ENCODE data around the gene TXNRD2.

Gene TXNRD2

GRCh38 chr22:19867617-19868016 is 74.0 kb downstream of the TXNRD2 start:
- no peak overlapping the region for H3K27ac ChIP-seq
- TF ChIP-seq, protein P1, sequence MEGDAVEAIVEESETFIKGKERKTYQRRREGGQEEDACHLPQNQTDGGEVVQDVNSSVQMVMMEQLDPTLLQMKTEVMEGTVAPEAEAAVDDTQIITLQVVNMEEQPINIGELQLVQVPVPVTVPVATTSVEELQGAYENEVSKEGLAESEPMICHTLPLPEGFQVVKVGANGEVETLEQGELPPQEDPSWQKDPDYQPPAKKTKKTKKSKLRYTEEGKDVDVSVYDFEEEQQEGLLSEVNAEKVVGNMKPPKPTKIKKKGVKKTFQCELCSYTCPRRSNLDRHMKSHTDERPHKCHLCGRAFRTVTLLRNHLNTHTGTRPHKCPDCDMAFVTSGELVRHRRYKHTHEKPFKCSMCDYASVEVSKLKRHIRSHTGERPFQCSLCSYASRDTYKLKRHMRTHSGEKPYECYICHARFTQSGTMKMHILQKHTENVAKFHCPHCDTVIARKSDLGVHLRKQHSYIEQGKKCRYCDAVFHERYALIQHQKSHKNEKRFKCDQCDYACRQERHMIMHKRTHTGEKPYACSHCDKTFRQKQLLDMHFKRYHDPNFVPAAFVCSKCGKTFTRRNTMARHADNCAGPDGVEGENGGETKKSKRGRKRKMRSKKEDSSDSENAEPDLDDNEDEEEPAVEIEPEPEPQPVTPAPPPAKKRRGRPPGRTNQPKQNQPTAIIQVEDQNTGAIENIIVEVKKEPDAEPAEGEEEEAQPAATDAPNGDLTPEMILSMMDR (conservative IDR thresholded peaks at IDR 0.05): no peak
- no peak for TF ChIP-seq ZFX (IDR thresholded peaks at IDR 0.05)

DNA sequence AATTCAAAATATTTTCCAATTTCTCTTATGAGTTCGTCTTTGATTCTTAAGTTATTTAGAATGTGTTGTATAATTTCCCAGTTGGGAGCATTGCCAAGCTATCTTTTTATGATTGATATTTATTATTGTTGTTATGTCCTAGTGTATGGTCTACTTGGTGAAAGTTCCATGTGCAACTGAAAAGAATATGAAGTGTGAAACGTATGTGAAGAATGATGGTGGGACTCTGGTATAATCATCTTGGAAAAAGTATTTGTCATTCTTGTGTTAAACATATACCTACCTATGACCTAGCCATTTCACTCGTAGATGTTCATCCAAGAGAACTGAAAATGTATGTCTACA is 75.0 kb downstream of the TXNRD2 start:
- no peak overlapping the region for H3K27ac ChIP-seq
- TF ChIP-seq ZFX (IDR thresholded peaks at IDR 0.05): no peak
- TF ChIP-seq, protein P1 (conservative IDR thresholded peaks at IDR 0.05): no peak

DNA sequence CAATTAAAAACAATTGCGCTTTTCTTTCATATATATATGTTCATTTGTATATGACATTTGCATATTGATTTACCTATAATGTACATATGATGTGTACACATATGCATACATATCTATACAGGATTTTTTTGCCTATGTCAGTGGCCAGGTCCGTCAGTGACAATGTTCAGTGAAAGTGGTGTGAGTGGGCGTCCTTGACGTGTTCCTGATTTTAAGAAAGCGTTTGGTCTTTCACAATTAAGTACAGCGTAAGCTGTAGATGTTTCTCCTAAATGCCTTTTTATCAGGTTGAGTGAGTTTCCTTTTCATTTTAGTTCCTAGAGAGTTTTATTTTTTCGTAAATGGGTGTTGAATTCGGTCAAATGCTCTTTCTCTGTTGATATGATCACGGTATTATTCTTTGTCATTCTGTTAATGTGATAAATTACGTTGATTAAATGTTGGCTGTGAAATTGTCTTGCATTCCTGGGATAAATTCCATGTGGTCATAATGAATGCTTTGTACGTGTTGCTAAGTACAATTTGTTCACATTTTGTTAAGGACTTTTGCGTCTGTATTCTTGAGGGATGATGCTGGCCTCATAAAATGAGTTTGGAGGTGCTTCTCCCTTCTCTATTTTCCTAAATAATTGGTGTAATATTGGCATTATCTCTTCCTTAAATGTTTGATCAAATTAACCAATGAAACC is 76.3 kb downstream of the TXNRD2 start:
- no peak for TF ChIP-seq ZFX (IDR thresholded peaks at IDR 0.05)
- TF ChIP-seq, protein P1 (conservative IDR thresholded peaks at IDR 0.05): no peak
- no peak overlapping the region for H3K27ac ChIP-seq

- TF ChIP-seq ZFX (IDR thresholded peaks at IDR 0.05): no peak
- TF ChIP-seq, protein P1 (conservative IDR thresholded peaks at IDR 0.05): no peak
- H3K27ac ChIP-seq: no peak overlapping the region
These were observed 77.0 kb downstream of the TXNRD2 start for GRCh38 chr22:19864538-19865106.

- TF ChIP-seq, protein P1 (conservative IDR thresholded peaks at IDR 0.05): no peak
- TF ChIP-seq ZFX (IDR thresholded peaks at IDR 0.05): no peak
- H3K27ac ChIP-seq: no peak overlapping the region
These were observed 78.0 kb downstream of the TXNRD2 start for GRCh38 chr22:19863571-19863970.

DNA sequence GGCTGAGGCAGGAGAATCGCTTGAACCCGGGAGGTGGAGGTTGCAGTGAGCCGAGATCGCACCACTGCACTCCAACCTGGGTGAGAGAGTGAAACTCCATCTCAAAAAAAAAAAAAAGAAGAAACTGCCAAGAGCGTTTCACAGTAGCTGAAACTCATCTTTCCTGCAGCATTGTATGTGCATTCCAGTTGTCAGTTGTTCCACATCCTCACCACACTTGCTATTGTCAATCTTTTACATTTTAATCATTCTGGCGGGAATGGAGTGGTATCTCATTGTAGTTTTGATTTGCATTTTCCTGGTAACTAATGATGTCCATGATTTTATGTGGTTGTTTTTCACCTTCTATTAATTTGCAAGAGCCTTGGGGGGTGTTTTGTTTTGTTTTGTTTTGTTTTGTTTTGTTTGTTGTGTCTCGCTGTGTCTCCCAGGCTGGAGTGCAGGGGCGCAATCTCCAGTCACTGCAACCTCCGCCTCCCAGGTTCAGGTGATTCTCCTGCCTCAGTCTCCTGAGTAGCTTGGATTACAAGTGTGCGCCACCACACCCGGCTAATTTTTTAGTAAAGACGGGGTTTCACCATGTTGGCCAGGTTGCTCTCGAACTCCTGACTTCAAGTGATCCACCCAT is 78.9 kb downstream of the TXNRD2 start:
- H3K27ac ChIP-seq: no peak overlapping the region
- TF ChIP-seq ZFX (IDR thresholded peaks at IDR 0.05): no peak
- TF ChIP-seq, protein P1 (conservative IDR thresholded peaks at IDR 0.05): no peak

DNA sequence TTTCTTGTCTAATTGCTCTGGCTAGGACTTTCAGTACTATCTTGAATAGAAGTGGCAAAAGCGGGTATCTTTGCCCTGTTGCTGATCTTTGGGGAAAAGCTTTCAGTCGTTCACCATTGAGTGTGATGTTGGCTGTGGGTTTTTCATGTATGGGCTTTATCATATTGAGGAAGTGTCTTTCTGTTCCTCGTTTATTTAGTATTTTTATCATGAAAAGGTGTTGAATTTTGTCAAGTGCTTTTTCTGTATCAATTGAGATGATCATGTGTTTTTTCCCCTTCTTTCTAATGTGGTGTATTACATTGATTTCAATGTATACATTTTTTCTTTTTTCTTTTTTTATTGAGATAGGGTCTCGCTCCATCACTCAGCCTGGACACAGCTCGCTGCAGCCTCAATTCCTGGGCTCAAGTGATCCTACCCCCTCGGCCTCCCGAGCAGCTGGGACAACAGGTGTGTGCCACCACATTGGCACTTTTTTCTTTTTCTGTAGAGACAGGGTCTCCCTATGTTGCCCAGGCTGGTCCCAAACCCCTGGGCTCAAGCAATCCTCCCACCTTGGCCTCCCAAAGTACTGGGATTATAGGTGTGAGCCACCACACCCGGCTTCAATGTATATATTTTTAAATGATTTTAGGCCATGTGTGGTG is 81.6 kb downstream of the TXNRD2 start:
- TF ChIP-seq ZFX (IDR thresholded peaks at IDR 0.05): no peak
- TF ChIP-seq, protein P1 (conservative IDR thresholded peaks at IDR 0.05): no peak
- no peak overlapping the region for H3K27ac ChIP-seq

Measured in C4-2B (cell line).